ENCODE measurements around the gene NF1. TPM values are rescaled to one million over a fixed set of nuclear protein-coding genes. Genes with fewer than 3 reads are reported as not detected.

NF1 gene
- polyA plus RNA-seq, 1 of the 3 experiments (the other 2 are of a cell fraction) = 19.6 TPM

GRCh38 chr17:31148205-31148604 lies 53.4 kb downstream of the NF1 start:
- no peak overlapping the region for H3K4me2 ChIP-seq
- no peak overlapping the region for H3K4me3 ChIP-seq (ENCODE audit: low read depth in 2 of 2, low read length in 1 of 2)
- H3K36me3 ChIP-seq (replicated peaks in 1 of 2; ENCODE audit: control insufficient read depth in 1 of 2, insufficient read depth in 2 of 2, low read length in 1 of 2) = peaks cover 4 to 28% of the 10 kb centered on the region in 2 experiments
- DNase-seq = no peak
- peaks cover 0 to 6% of the 10 kb centered on the region in 2 experiments; a peak in 1 of 4 replicates for H3K4me1 ChIP-seq (ENCODE audit: control insufficient read depth in 1 of 2, insufficient read depth in 2 of 2, low read depth in 1 of 2, low read length in 1 of 2)
- peaks cover 13% of the 10 kb centered on the region for H3F3A ChIP-seq (replicated peaks; ENCODE audit: insufficient read depth)
- 86% methylated on average over 3 of the region's 3 CpGs for WGBS (ENCODE audit: low lambda C conversion rate)
- no peak for TF ChIP-seq NFIC (IDR thresholded peaks at IDR 0.05; ENCODE audit: borderline replicate concordance)
- TF ChIP-seq CHD2 (IDR thresholded peaks at IDR 0.05; ENCODE audit: low read length, partially characterized antibody) = no peak
- no peak for TF ChIP-seq REST (IDR thresholded peaks at IDR 0.05; ENCODE audit: low read depth, low read length)
- no peak for TF ChIP-seq FOSL2 (IDR thresholded peaks at IDR 0.05; ENCODE audit: borderline replicate concordance, low read depth)
- no peak for TF ChIP-seq CTCF (IDR thresholded peaks at IDR 0.05)
- TF ChIP-seq RAD21 (IDR thresholded peaks at IDR 0.05; ENCODE audit: low read length) = no peak
- no peak for TF ChIP-seq SMC3 (IDR thresholded peaks at IDR 0.05; ENCODE audit: low read depth, low read length)
- no peak for TF ChIP-seq EP300 (IDR thresholded peaks at IDR 0.05; ENCODE audit: borderline replicate concordance in 1 of 2, low read depth in 1 of 2, low read length in 1 of 2)
- TF ChIP-seq POLR2AphosphoS5 (IDR thresholded peaks at IDR 0.05; ENCODE audit: low read depth, low read length) = no peak
- TF ChIP-seq JUND (IDR thresholded peaks at IDR 0.05) = no peak
- TF ChIP-seq RCOR1 (IDR thresholded peaks at IDR 0.05; ENCODE audit: low read length) = no peak
- TF ChIP-seq GABPA (IDR thresholded peaks at IDR 0.05; ENCODE audit: low read depth) = no peak
- no peak for TF ChIP-seq NRF1 (IDR thresholded peaks at IDR 0.05; ENCODE audit: low read depth, low read length)
- TF ChIP-seq ZBTB33 (IDR thresholded peaks at IDR 0.05; ENCODE audit: borderline replicate concordance, low read depth) = no peak
- TF ChIP-seq FOXJ3 (CRISPR knock-in tag; IDR thresholded peaks at IDR 0.05) = no peak
- TF ChIP-seq RFX5 (IDR thresholded peaks at IDR 0.05; ENCODE audit: low read length) = no peak
- TF ChIP-seq ELF1 (IDR thresholded peaks at IDR 0.05) = no peak
- TF ChIP-seq TAF1 (IDR thresholded peaks at IDR 0.05; ENCODE audit: borderline replicate concordance, low read depth, low read length) = no peak
- H3K79me2 ChIP-seq (ENCODE audit: insufficient read depth) = peaks cover 95% of the 10 kb centered on the region
- H3K9me3 ChIP-seq = peaks cover 8% of the 10 kb centered on the region; the same call in 1 of the 2 replicates
- H3K27me3 ChIP-seq (ENCODE audit: insufficient read depth) = no peaks in the 10 kb centered on the region
- H4K20me1 ChIP-seq (ENCODE audit: insufficient read depth) = no peaks in the 10 kb centered on the region
- H3K27ac ChIP-seq (ENCODE audit: low read depth in 2 of 2, low read length in 1 of 2) = no peak overlapping the region
- ChIA-PET CTCF (no interaction called here), POLR2A (no interaction called here)
- H3K9me2 ChIP-seq = no peaks in the 10 kb centered on the region
- no peak overlapping the region for H2AFZ ChIP-seq (ENCODE audit: low read depth)
- no peak overlapping the region for H3K9ac ChIP-seq
